ENCODE measurements around the gene C11orf21. TPM values are rescaled to one million over a fixed set of nuclear protein-coding genes. Genes with fewer than 3 reads are reported as not detected.
A peak's percentile ranks its signal among the peaks of the same experiment; 100 is the strongest.

The C11orf21 gene
- total and polyA plus RNA-seq, 10 of the 15 experiments (the other 5 are each of a cell fraction or from before 2014, with no cell fraction given) = 0.04 to 0.26 (median 0.11) TPM; not detected in 7

GRCh38 chr11:2306452-2306823 is 4.7 kb upstream of the C11orf21 start (continued):
- TF ChIP-seq MXI1 (IDR thresholded peaks at IDR 0.05; ENCODE audit: low read depth, low read length) (no peak), BCL11A (IDR thresholded peaks at IDR 0.05; ENCODE audit: low read depth, low read length) (no peak)

DNA sequence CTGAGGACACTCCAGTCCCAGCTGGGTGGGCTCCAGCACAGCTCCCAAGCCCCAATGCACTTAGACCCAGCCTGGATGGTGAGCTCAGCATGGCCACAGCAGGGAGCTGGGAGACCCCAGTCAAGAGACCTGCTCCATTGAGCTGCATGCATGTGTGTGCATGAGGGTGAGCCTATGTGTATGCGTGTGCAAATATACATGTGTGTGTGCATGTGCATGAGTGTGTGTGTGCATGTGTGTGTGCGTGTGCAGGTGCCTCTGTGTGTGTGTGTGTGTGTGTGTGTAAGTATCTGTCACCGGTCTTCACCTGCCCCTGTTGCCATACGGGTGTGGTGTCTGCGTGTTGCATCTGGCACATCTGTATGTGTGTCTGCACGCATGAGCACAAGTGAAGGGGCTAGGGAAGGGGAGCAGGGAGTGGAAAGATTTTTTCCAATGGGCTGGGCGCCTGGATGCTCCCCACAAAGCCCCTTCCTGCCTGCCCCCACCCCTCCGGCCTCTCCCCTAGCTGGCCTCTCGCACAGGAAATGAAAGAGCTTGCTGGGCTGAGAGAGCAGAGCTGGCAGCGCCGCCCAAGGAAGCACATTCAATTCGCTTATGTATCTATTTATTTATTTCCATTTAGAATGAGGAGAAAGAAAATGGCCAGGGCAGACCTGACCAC is 4.2 kb upstream of the C11orf21 start:
- no peak for TF ChIP-seq SP1 (IDR thresholded peaks at IDR 0.05; ENCODE audit: low read depth, low read length)
- TF ChIP-seq MAX (IDR thresholded peaks at IDR 0.05; ENCODE audit: low read depth, low read length) = no peak
- TF ChIP-seq IKZF2 (IDR thresholded peaks at IDR 0.05) = no peak
- TF ChIP-seq, protein P1, sequence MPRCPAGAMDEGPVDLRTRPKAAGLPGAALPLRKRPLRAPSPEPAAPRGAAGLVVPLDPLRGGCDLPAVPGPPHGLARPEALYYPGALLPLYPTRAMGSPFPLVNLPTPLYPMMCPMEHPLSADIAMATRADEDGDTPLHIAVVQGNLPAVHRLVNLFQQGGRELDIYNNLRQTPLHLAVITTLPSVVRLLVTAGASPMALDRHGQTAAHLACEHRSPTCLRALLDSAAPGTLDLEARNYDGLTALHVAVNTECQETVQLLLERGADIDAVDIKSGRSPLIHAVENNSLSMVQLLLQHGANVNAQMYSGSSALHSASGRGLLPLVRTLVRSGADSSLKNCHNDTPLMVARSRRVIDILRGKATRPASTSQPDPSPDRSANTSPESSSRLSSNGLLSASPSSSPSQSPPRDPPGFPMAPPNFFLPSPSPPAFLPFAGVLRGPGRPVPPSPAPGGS (IDR thresholded peaks at IDR 0.05; ENCODE audit: borderline replicate concordance, insufficient read depth, low read depth, low read length, poor library complexity, severe bottlenecking) = peak; percentile 84
- no peak for TF ChIP-seq MYB (IDR thresholded peaks at IDR 0.05; ENCODE audit: borderline replicate concordance, low read depth, low read length)
- no peak for TF ChIP-seq RBBP5 (conservative IDR thresholded peaks at IDR 0.05)
- no peak for TF ChIP-seq MYC (IDR thresholded peaks at IDR 0.05; ENCODE audit: insufficient read depth, insufficient read length, insufficient replicate concordance, low read length, severe bottlenecking)
- no peak for TF ChIP-seq HDGF (IDR thresholded peaks at IDR 0.05)
- H4K20me1 ChIP-seq (ENCODE audit: control insufficient read depth, insufficient read depth) = no peaks in the 10 kb centered on the region
- no peaks in the 10 kb centered on the region for H3K9me3 ChIP-seq (replicated peaks; ENCODE audit: control insufficient read depth, insufficient read depth, low read length)
- H3K36me3 ChIP-seq (ENCODE audit: control insufficient read depth in 2 of 2, insufficient read depth in 2 of 2, low read length in 1 of 2) = no peaks in the 10 kb centered on the region
- ATAC-seq = peak; percentile 48
- WGBS (ENCODE audit: insufficient coverage, insufficient replicate concordance, low lambda C conversion rate, missing lambda C conversion rate) = 36% methylated on average over 12 of the region's 12 CpGs
- no TSS peak for BruUV-seq (replicated peaks)
- no peak overlapping the region for H3K27ac ChIP-seq (ENCODE audit: control insufficient read depth, insufficient read depth)
- ChIA-PET SMC1A (ENCODE audit: uncharacterized antibody, unreplicated experiment) (interaction anchor here (1.0 to 3.9 kb wide), 4 partner anchors 23 to 582 kb away, joined by 3 to 60 read pairs (median 10); partner anchors contain the start of gene TSSC4), POLR2A (interaction anchor here (0.7 to 1.4 kb wide), 2 partner anchors 94 to 114 kb away, joined by 3 to 4 read pairs; no protein-coding TSS in a partner anchor), CTCF (interaction anchor here (0.6 to 11.0 kb wide), 16 partner anchors 14 to 596 kb away, joined by 3 to 271 read pairs (median 4); partner anchors contain the start of gene TSSC4), RAD21 (ENCODE audit: unreplicated experiment) (interaction anchor here (0.9 to 7.3 kb wide), 9 partner anchors 10 to 582 kb away, joined by 3 to 187 read pairs (median 5); partner anchors contain the start of gene TSSC4)
- intact Hi-C loops (cut with micrococcal nuclease; ENCODE audit: unreplicated experiment) = loop anchor here (1.0 to 2.0 kb wide), 3 partner anchors 92 to 225 kb away; no protein-coding TSS in a partner anchor
- H3K79me2 ChIP-seq (ENCODE audit: control insufficient read depth, insufficient read depth, low read length) = no peaks in the 10 kb centered on the region
- no peak overlapping the region for H3K9ac ChIP-seq (ENCODE audit: control insufficient read depth, insufficient read depth, low read length)
- H3K4me3 ChIP-seq = no peak overlapping the region
- H2AFZ ChIP-seq (ENCODE audit: control insufficient read depth, low read depth, low read length) = no peak overlapping the region
- in situ Hi-C loops (cut with MboI) = no loop called here
- no peak for DNase-seq (ENCODE audit: low read depth, low spot score)
- H3K4me2 ChIP-seq (ENCODE audit: control insufficient read depth, insufficient read depth) = no peak overlapping the region
- FAIRE-seq = no peak
- no peaks in the 10 kb centered on the region for H3K4me1 ChIP-seq (ENCODE audit: control insufficient read depth, insufficient read depth, low read length)
- H3K27me3 ChIP-seq (replicated peaks in 1 of 2; ENCODE audit: control insufficient read depth in 2 of 2, insufficient read depth in 2 of 2, low read length in 1 of 2) = no peaks in the 10 kb centered on the region; a peak in 1 of 4 replicates
